Measurements from ENCODE around the gene BPGM.
A peak's percentile ranks its signal among the peaks of the same experiment; 100 is the strongest.

The BPGM gene

DNA sequence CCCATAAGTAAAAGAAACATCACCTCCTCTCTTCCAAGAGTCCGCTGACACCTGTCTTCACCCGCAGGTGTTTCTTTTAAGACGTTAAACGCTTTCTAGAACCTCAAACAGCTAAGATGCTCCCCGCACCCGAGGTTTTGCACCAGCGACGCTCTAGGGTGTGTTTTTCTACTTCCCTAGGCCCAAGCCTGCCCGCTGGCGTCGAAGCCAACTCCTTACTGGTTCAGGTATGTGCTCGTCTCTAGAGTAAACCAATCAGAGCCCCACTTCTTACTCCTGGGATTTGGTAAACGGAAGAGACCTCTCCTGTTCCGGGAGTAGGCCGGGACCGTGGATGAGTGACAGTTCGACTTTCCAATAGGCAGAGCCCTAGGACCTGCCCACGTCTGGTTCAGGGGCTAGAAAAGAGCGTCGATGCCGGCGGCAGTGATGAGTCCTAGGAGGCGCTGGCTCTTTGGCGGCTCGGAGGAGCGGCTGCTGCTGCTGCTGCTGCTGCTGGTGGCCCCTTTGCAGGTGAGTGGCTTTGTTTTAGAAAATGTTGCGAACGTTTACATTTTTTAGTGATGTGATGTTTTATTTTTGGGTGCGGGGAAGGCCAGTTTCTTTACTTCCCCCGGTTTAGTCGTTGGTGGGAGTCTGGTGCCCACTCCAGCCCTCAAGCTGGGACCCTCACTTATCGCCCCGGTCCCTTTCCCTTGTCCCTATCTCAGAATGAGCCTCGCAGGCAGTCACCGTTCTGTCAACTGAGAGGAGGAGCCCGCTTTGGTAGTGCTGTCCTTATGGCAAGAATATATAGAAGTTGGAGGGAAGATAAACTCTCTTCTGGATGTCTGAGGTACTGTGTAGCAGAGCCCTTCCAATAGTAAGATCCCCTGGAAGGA is at the start of gene BPGM:
BPGM (plus strand) TSS at position 429 of the 881 bp plus-strand sequence. CDS start 14,655 bp downstream, outside the sequence.
- DNase-seq (ENCODE audit: low read depth in 2 of 2), result peak; percentile 88 to 90

DNA sequence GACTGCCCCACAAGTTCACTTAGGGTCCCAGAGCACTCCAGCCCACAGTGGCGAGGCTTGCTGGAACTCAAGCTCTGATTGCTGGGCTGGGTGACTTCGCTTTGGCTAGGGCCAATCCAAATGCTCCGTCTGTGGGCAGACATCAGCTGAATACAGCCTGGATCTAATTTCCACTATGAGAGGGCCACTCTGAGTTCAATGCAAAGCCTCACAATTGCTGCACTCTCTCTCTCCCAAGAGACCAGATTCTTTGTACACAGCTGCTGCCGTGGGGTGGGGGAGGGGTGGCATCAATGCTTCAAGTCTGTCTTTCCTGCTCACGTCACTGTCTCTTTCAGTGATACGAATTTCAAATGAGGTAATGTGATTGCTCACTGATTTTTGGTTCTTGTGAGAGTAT is 47.3 kb upstream of the BPGM start:
- no peak for DNase-seq (ENCODE audit: low read depth in 2 of 2)

DNA sequence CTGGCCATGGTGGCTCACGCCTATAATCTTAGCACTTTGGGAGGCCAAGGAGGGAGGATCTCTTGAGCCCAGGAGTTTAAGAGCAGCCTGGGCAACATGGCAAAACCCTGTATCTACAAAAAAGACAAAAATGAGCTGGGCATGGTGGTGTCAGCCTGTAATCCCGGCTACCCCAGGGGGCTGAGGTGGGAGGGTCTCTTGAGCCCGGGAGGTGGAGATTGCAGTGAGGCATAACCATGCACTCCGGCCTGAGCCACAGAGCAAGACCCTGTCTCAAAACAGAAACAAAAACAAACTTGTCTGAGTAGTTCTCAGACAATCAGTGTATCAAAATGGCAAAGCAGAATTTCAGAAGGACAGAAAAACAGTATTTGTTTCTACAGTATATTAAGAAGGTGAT is 45.2 kb upstream of the BPGM start:
- no peak for DNase-seq (ENCODE audit: low read depth in 2 of 2)

DNA sequence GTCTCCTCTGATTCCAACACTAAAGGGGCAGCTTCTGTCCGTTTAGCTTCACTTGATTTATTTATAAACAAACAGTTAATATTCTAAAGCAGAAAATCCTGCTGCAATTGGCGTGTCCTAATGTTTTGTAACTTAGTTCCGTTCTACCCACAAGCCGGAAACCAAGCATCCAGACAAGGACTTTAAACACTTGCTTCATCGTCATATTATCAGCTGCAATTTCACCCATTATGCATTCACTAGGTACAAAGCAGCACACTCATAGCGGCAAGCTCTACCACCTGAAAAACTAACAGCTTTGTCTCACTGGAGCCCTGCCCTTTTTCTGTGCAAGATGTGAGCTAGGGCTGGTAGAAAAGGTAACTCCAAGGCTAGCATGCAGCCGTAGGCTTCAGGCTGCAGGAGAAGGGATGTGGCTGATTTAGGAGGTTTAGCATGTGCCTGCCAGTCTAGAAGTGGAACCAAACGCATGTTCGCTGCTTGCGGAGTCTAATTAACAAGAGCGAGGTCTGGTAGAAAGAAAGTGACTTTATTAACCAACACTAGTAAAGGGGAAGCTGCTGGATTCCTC is 43.7 kb upstream of the BPGM start:
- no peak for DNase-seq (ENCODE audit: low read depth in 2 of 2)

GRCh38 chr7:134605978-134606923 is 40.4 kb upstream of the BPGM start:
- DNase-seq (ENCODE audit: low read depth in 2 of 2), result peak; percentile 24 to 31

GRCh38 chr7:134611611-134612151 is 35.0 kb upstream of the BPGM start:
- no peak for DNase-seq (ENCODE audit: low read depth in 2 of 2)

DNA sequence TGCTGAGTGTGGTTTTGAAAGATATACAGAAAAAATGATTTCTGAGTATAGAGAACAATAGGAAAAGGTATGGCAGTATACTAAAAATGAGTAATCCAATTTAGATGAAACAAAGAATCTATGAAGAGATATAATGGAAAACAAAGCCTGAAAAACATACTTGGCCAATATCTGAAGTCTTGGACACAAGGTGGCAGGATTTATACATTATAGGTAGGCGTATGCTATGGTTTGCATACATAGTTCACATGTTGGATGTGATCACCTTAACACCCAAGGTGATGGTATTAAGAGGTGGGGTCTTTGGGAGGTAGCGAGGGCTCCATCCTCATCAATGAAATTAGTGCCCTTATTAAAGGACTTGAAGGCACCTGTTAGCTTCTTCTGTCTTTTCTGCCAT is 34.5 kb upstream of the BPGM start:
- DNase-seq (ENCODE audit: low read depth in 2 of 2), result no peak

GRCh38 chr7:134613623-134614347 is 32.9 kb upstream of the BPGM start:
- DNase-seq (ENCODE audit: low read depth in 2 of 2), result no peak

DNA sequence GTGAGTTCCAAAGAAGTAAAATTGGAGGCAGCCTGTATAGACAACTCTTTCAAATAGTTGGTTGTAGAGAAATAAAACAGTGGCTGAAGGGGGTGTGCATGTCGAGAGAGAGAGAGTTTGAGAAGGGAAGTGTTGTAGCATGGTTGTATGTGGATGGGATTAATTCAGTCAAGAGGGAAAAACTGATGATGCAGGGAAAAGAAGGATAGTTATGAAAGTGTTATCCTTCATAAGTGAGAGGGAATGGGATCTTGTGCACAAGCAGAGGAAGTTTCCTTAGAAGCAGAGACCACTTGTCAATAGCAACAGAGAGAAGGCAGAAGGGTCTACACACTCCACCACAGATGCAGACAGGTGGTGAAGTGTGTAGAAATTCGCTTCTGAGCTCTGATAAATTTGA is 30.0 kb upstream of the BPGM start:
- DNase-seq (ENCODE audit: low read depth in 2 of 2), result no peak

DNA sequence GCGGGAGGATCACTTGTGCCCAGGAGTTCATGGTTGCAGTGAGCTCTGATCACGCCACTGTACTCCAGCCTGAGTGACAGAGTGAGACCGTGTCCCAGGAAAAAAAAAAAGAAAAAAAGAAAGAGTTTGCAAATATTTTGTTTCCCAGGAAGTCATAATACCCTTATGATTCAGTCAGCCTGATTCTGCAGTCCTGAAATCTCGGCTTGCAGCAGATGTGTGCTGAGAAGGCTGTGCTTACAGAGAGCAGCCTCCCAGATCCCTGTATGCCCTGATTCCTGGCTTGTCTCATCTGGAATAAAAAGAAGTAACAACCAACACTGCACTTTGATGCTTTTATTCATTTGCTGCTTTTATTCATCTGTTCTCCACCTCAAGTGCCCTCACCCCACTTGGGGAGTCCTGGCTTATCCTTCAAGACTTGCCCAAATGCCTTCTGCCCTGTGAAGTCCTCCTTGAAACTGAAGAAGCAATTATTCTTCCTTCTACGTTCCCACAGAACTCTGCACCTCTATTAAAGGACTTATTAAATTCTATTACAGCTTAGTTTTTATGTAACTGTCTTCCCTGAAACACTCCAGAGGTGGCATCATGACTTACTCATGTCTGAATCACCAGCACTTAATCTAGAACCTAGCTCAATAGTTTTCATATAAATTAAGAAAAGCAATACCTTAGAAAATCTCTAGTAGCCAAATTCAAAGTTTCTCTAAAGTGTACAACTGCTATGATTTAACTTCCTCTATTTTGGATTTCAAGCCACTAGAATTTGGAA is 27.7 kb upstream of the BPGM start:
- no peak for DNase-seq (ENCODE audit: low read depth in 2 of 2)

GRCh38 chr7:134619627-134620331 is 26.9 kb upstream of the BPGM start:
- no peak for DNase-seq (ENCODE audit: low read depth in 2 of 2)

- DNase-seq (ENCODE audit: low read depth in 2 of 2), result no peak
Observed at GRCh38 chr7:134622303-134622995, 24.2 kb upstream of the BPGM start.

DNA sequence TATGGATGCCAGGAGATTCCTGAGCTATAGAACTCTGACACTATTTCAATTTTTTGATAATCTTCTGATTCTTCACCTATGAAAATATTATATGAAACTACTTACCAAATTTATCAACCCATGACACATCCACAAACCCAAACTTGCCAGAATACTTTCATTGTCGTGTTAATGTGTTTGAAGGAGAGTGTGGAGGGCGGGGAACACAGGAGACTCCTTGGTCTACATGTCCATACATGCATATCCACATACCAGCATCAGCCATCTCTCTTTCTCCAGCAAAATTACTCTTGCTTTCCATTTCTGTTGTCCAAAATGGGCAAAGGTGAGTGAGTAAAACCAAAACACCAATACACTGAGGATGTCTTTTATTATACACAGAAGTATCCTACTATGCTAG is 23.5 kb upstream of the BPGM start:
- no peak for DNase-seq (ENCODE audit: low read depth in 2 of 2)

DNA sequence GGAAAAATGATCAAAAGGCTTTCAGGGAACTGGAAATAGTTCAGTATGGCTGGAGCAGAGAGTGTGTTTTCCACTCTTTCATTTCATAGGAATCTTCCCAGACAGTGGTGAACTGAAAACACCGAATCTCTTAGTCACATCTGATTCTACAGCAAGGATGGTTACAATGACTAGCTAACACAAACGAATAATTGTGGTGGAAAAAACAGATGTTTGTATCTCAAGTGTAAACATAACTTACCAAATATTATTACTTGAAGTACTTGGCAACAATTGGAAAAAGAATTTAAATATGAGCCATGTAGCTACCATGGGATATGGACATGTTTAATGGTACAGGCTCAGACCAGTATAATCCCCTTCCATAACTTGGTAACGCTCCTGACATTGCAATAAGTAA is 21.1 kb upstream of the BPGM start:
- no peak for DNase-seq (ENCODE audit: low read depth in 2 of 2)

DNA sequence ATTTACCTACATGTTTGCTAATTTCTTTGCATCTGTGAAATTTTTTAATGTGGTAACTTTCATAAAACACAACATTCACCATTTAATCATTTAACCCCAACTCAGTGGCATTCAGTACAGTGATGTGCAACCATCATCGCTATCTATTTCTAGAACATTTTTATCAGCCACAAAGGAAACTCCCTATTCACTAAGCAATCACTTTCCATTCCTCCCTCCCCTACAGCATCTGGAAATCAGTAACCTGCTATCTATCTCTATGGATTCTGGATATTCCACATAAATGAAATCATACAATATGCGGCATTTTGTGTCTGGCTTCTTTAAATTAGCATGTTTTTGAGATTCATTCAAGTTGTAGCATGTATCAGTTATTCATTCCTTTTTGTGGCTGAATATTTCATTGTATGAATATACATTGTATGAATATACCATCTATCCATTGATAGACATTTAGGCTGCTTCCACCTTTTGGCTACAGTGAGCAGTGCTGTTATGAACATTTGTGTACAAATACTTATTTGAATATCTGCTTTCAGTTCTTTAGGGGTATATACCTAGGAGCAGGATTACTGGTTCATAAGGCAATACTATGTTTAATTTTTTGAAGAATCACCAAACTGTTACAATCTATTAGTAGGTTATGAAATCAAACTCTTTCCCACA is 19.4 kb upstream of the BPGM start:
- DNase-seq (ENCODE audit: low read depth in 2 of 2), result no peak

- no peak for DNase-seq (ENCODE audit: low read depth in 2 of 2)
Observed at GRCh38 chr7:134627775-134628153, 18.9 kb upstream of the BPGM start.

GRCh38 chr7:134629445-134629844 is 17.2 kb upstream of the BPGM start:
- DNase-seq (ENCODE audit: low read depth in 2 of 2), result no peak

DNA sequence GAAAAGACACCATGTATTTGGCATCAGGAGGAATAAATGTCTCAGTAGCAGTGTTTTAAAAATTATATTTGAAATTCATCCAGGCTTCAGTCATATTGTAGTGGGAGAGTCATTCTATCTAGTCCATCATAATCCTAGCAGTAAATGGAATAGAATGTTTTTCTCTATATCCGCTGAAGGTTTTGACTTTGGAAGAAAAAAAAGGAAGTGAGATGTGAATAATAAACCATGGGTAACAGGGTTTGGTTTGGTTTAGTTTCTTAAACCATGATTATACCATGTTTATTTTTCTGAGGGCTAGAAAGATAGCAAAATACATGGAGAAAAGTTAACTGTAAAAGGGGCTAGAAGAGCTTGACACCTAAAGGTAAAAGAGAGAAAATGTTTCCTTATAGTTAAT is 16.4 kb upstream of the BPGM start:
- DNase-seq (ENCODE audit: low read depth in 2 of 2), result no peak

- no peak for DNase-seq (ENCODE audit: low read depth in 2 of 2)
Observed at GRCh38 chr7:134630893-134631292, 15.8 kb upstream of the BPGM start.

Data from stimulated activated CD8-positive, alpha-beta memory T cell treated with anti-CD3 and anti-CD28 coated beads, Interleukin-7, amount 100 ng/mL, for 1 hour (primary cell).